HTR-8/SVneo (cell line): ENCODE measurements around the gene CENPP.
A peak's percentile ranks its signal among the peaks of the same experiment; 100 is the strongest.

Experiments
- DNase-seq: peaks from one replicate; pipeline ENCODE4 v3.0.0; 2011; ENCODE audit warnings: low spot score, mixed read lengths; ENCODE audit not compliant: insufficient read length
- FAIRE-seq: peaks from 2 replicates; lab custom pipeline; 2011; peaks lifted over from hg19 to GRCh38; lab: Jason Lieb, UNC

The CENPP gene

DNA sequence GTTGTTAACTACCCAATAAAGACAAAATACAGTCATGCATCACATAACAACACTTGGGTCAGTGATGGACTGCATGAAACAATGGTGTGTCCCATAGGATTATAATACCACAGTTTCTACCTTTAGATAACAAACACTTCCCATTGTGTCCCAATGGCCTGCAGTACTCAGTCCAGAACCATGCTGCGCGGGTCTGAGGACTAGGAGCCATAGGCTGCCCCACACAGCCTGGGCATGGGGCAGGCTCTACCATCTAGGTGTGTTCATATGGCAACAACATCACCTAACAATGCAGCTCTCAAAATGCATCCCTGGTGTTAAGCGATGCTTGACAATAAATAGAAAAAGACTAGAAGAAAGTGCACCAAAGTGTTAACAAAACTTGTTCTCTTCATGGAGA is 337.4 kb downstream of the CENPP start:
- DNase-seq = no peak
- FAIRE-seq = no peak

DNA sequence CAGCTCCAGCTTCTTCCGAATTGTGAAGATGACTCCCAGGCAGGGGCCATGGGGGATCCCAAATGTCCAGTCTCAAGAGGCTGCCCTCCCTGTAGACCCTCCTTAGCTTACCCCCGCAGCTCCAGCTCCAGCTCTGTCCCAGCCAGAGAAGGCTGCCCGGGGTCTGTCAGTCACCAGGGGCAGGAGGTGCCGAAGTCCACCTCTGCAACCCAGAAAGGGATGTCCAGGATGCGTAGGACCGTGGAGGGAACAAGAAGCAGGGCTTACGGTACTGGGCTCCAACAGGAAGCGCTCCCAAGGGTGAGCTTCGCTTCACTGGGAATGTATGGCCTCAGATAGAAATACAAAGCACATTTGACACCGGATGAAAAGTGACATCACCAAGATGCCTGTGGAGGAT is 338.2 kb downstream of the CENPP start:
- FAIRE-seq (no peak), DNase-seq (no peak)

GRCh38 chr9:92664394-92665152 is 338.8 kb downstream of the CENPP start:
- FAIRE-seq (no peak), DNase-seq (no peak)

DNA sequence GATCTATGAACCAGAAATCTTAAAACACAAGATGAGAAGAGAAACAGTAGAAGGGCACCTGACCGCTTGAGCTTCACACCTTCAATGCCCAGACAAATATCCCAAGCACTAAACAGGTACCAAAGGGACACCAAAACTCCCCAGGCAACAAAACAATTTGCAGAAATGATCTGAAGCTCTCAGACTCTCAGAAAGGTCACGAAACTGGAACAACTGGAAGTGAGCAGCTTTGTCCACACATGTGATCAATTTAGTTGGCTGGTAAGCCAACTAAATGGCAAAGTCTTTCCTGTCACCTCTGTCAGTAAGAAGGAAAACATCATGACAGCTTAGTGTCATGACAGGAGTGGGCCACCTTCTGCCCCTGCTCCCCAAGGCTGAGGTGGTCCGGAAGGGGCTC is 340.1 kb downstream of the CENPP start:
- DNase-seq (no peak), FAIRE-seq (no peak)

DNA sequence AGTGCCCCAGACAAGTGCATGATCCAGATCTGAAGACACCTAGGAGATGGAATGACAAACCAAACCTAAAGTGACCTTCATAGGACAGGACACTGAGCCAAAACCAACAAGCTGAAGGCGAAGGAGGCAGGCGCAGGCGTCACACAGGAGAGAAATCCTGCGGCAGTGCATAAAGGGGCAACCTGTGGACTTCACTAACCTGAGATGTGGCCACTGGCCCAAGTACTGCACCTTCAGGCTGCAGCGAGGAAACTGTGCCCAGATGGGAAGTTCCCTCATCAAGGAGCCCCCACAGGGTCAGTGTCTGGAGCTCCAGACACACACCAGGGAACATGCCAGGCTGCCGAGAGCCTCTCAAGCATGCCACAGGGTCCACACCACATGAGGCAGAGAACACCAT is 340.5 kb downstream of the CENPP start:
- no peak for DNase-seq
- no peak for FAIRE-seq

- DNase-seq = no peak
- no peak for FAIRE-seq
Observed at GRCh38 chr9:92666912-92667532, 341.3 kb downstream of the CENPP start.

GRCh38 chr9:92668746-92669526 is 343.2 kb downstream of the CENPP start:
- peak; percentile 51 for DNase-seq
- FAIRE-seq = no peak

DNA sequence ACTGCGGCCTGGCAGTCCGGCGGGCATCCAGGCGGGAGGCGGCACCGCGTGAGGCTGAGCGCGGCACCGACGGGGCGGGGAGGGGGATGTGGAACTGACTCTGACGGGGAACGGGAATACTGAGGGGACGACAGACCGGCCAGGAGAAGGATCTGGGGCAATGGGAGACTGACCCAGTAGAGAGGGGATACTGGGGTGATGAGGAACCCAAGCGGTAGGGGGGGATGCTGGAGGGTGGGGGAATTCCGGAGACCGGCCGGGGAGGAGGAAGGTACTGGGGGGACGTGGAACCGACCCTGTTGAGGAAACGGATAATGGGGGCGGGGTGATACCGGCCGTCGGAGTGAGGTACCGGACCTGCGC is 343.8 kb downstream of the CENPP start:
- no peak for DNase-seq
- FAIRE-seq = no peak
